Gastroesophageal sphincter (tissue), 4 donors: Measurements from ENCODE around the gene PSMG3. TPM values are rescaled to one million over a fixed set of nuclear protein-coding genes. Genes with fewer than 3 reads are reported as not detected.

Experiments
- ATAC-seq: fragments of 150-250 bp; one replicate; pipeline ENCODE4 v1.9.1; 2016; ENCODE audit warnings: mild to moderate bottlenecking, moderate library complexity
- H3K27ac ChIP-seq, 4 donors: fragments of 200-600 bp; sonication (generic) in 3 of 4; 1 replicate in 3 of 4; 2 replicates in 1 of 4; pipeline ENCODE4 v1.5.1; 2016 to 2019
- H3K27me3 ChIP-seq: fragments of 200-600 bp; sonication (generic); one replicate; pipeline ENCODE4 v1.5.1; 2019
- H3K36me3 ChIP-seq, 2 donors: fragments of 200-600 bp; sonication (generic); one replicate each; pipeline ENCODE4 v1.5.1; 2019; ENCODE audit warnings: control low read depth in 1 of 2
- H3K4me1 ChIP-seq, 3 donors: fragments of 200-600 bp; sonication (generic); 1 replicate in 2 of 3; 2 replicates in 1 of 3; pipeline ENCODE4 v1.5.1; 2016 to 2019; ENCODE audit warnings: control low read depth in 2 of 3
- H3K4me3 ChIP-seq, 2 donors: fragments of 200-600 bp; sonication (generic); one replicate each; pipeline ENCODE4 v1.5.1; 2019; ENCODE audit warnings: mild to moderate bottlenecking in 1 of 2, moderate library complexity in 1 of 2
- H3K9me3 ChIP-seq, 3 donors: fragments of 200-600 bp; sonication (generic); one replicate each; pipeline ENCODE4 v1.5.1; 2017 to 2019; ENCODE audit warnings: control low read depth in 2 of 3
- EP300 ChIP-seq: sonication (generic); formaldehyde crosslinking; IDR thresholded peaks from one replicate; pipeline ENCODE4 v1.6.1; 2017; ENCODE audit warnings: antibody characterized with exemption, mild to moderate bottlenecking
- POLR2A ChIP-seq, 2 donors: fragments of 450-650 bp; IDR thresholded peaks; one replicate each; pipeline ENCODE4 v1.6.1; 2017; ENCODE audit warnings: antibody characterized with exemption in 2 of 2, mild to moderate bottlenecking in 2 of 2, moderate library complexity in 1 of 2
- POLR2AphosphoS5 ChIP-seq: sonication (generic); formaldehyde crosslinking; IDR thresholded peaks from one replicate; pipeline ENCODE4 v1.6.1; 2017; ENCODE audit warnings: antibody characterized with exemption
- WGBS, 2 donors: methylation state at CpG; one replicate each; pipeline ENCODE4 v1.1.5; 2018; ENCODE audit warnings: low coverage in 1 of 2; 5-methylcytosine and 5-hydroxymethylcytosine counted together
- total RNA-seq, 4 donors: library from RNA; depleted of rRNA; stranded (reverse); fragments of >200 nt; gene quantifications; one replicate each; pipeline ENCODE4 v1.1.0, GENCODE V29; 2016
- TF ChIP-seq, protein P1 (sequence below), 4 experiments: fragments of 200-600 bp in 2 of 4; fragments of 450-650 bp in 2 of 4; sonication (generic) in 1 of 4; IDR thresholded peaks; one replicate each; pipeline ENCODE4 v1.5.1; 2017 to 2019; ENCODE audit warnings: antibody characterized with exemption in 4 of 4, mild to moderate bottlenecking in 2 of 4, moderate library complexity in 2 of 4

Gene PSMG3
- total RNA-seq, 4 donors from 2014 or later: 27.7 to 36.6 (median 35.7) TPM

DNA sequence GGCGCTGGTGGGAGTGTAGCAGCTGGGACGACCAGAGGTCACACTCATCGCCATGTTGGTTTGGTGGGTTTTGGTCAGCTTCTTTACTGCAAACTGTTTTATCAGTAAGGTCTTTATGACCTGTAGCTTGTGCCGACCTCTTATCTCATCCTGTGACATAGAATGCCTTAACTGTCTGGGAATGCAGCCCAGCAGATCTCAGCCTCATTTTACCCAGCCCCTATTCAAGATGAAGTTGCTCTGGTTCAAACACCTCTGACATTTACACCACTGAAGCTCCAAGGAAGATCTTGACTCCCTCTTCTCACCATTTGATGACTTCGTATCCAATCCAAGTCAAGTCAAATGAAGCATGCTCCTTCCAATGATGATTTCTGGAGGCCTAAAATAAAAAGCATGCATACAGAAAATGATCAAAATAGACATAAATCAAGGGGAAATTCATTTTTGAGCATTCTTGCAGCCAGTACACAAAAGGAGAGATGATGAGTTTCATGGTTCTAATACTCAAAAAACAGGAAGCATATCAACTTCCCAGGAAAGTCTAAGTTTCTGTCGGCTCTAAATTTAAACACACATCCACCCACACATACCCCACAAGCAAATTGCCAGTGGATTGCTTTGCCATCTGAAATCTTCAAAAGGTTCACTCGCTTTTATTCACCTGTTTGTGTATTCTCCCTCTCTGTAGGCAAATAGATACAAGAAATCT lies 2.4 kb upstream of the PSMG3 start:
- 84 to 88% methylated on average over 5 to 6 of the region's 7 CpGs for WGBS, 2 donors
- Histone ChIP-seq H3K27me3 (no peaks in the 10 kb centered on the region), H3K4me1 (peaks cover 0 to 40% (median 12%) of the 10 kb centered on the region in 3 donors), H3K36me3 (peaks cover 0 to 12% of the 10 kb centered on the region in 2 donors), H3K9me3 (no peaks in the 10 kb centered on the region), H3K4me3 (no peak overlapping the region), H3K27ac (peak overlapping the region in 1 of 4 donors; percentile 95)
- TF ChIP-seq POLR2AphosphoS5 (no peak), POLR2A (IDR thresholded peaks at IDR 0.05) (no peak), EP300 (no peak)
- TF ChIP-seq, protein P1, sequence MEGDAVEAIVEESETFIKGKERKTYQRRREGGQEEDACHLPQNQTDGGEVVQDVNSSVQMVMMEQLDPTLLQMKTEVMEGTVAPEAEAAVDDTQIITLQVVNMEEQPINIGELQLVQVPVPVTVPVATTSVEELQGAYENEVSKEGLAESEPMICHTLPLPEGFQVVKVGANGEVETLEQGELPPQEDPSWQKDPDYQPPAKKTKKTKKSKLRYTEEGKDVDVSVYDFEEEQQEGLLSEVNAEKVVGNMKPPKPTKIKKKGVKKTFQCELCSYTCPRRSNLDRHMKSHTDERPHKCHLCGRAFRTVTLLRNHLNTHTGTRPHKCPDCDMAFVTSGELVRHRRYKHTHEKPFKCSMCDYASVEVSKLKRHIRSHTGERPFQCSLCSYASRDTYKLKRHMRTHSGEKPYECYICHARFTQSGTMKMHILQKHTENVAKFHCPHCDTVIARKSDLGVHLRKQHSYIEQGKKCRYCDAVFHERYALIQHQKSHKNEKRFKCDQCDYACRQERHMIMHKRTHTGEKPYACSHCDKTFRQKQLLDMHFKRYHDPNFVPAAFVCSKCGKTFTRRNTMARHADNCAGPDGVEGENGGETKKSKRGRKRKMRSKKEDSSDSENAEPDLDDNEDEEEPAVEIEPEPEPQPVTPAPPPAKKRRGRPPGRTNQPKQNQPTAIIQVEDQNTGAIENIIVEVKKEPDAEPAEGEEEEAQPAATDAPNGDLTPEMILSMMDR (IDR thresholded peaks at IDR 0.05): no peak
- no peak for ATAC-seq

DNA sequence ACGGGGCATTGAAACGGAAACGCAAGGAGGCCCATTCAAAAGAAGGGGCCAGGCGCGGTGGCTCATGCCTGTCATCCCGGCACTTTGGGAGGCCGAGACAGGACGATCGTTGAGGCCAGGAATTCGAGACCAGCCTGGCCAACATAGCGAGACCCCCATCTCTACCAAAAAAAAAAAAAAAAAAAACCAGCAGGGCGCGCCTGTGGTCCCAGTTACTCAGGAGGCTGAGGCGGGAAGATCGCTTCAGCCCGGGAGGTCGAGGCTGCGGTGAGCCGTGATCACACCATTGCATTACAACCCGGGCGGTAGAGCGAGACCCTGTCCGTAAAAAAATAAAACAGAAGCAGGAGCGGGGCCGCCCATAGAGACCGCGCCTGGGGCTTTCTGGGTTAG lies 396 bp downstream of the PSMG3 start:
- Histone ChIP-seq H3K36me3 (peaks cover 0 to 35% of the 10 kb centered on the region in 2 donors), H3K9me3 (no peaks in the 10 kb centered on the region), H3K4me1 (peaks cover 0 to 40% (median 12%) of the 10 kb centered on the region in 3 donors), H3K27ac (peak overlapping the region; percentile 39 to 96 (median 92)), H3K27me3 (no peaks in the 10 kb centered on the region), H3K4me3 (peak overlapping the region; percentile 46 to 90)
- TF ChIP-seq EP300: no peak
- TF ChIP-seq, protein P1 (IDR thresholded peaks at IDR 0.05): no peak
- TF ChIP-seq POLR2AphosphoS5: no peak
- TF ChIP-seq POLR2A (IDR thresholded peaks at IDR 0.05): no peak
- ATAC-seq: peak; percentile 24
- 2 to 29% methylated on average over 16 to 19 of the region's 27 CpGs for WGBS, 2 donors

DNA sequence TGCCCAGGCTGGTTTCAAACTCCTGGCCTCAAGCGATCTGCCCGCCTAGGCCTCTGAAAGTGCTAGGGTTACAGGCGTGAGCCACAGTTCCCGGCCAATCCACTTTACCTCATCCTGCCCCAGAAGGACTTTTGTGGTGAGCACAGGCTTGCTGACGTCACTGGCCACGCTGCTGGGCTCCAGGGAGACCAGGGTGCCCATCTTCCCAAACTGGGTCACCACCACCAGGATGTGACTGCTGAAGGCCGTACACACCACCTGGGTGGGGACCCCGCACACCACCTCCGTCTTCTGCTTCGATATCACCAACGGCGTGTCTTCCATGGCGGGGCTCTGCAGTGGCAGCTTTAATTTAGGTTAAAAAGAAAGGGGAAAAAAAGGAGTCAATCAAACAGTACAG lies 816 bp downstream of the PSMG3 start:
- Histone ChIP-seq H3K36me3 (peaks cover 0 to 35% of the 10 kb centered on the region in 2 donors), H3K9me3 (no peaks in the 10 kb centered on the region), H3K4me1 (peaks cover 0 to 40% (median 12%) of the 10 kb centered on the region in 3 donors), H3K27me3 (no peaks in the 10 kb centered on the region), H3K27ac (peak overlapping the region in 3 of 4 donors; percentile 89 to 96 (median 95)), H3K4me3 (peak overlapping the region; percentile 46 to 90)
- WGBS, 2 donors: 100% methylated on average over 2 of the region's 13 CpGs; no CpG with 5 or more reads in 1 of the 2 donors
- TF ChIP-seq POLR2AphosphoS5 (no peak), EP300 (no peak), POLR2A (IDR thresholded peaks at IDR 0.05) (no peak)
- TF ChIP-seq, protein P1 (IDR thresholded peaks at IDR 0.05): no peak
- ATAC-seq: no peak

DNA sequence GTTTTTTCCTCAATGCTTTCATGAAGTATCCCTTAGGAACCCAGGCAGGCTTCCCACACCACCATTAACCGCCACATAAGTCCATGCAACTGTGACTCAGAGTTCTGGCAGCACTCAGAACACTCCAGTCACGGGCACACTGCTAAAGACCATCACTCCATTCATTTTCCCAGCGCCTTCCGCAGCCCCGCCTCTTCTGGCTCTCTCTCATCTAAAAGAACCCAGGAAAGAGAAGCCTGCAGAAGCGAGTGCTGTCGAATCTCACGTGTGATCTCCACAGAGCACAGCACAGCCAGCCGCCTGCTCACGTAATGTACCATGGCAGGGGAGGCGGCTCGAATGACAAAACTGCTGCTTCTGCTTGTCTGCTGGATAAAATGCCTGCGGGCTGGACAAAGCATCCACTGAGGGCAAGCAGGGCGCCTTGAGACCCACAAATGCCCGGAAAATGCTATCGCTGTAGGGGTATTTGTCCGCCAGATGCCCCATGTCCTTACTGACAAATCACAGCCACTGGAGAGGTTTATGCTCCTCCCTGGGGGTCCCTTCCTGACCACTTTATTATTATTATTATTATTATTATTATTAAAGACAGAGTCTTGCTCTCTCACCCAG lies 1.8 kb downstream of the PSMG3 start:
- TF ChIP-seq, protein P1 (IDR thresholded peaks at IDR 0.05): no peak
- TF ChIP-seq EP300 (no peak), POLR2A (IDR thresholded peaks at IDR 0.05) (no peak), POLR2AphosphoS5 (no peak)
- Histone ChIP-seq H3K36me3 (peaks cover 0 to 35% of the 10 kb centered on the region in 2 donors), H3K9me3 (no peaks in the 10 kb centered on the region), H3K27ac (peak overlapping the region in 2 of 4 donors; percentile 4 to 96), H3K4me1 (peaks cover 0 to 40% (median 12%) of the 10 kb centered on the region in 3 donors), H3K27me3 (no peaks in the 10 kb centered on the region), H3K4me3 (no peak overlapping the region)
- WGBS, 2 donors: 80 to 81% methylated on average over 7 to 12 of the region's 17 CpGs
- no peak for ATAC-seq
